Muscle of arm (tissue), 12 donors: Measurements from ENCODE around the gene KIF2A. TPM values are rescaled to one million over a fixed set of nuclear protein-coding genes. Genes with fewer than 3 reads are reported as not detected.

Source experiments
- polyA plus RNA-seq, 12 donors: library from polyadenylated mRNA; unstranded; fragments of 120-200 nt; gene quantifications; one replicate each; pipeline ENCODE4 v1.2.1, GENCODE V29; 2013; ENCODE audit not compliant: insufficient read length in 12 of 12

The KIF2A gene
- polyA plus RNA-seq, 12 donors, result 31.4 to 51.9 (median 38.9) TPM; not detected in 1

Other genes starting within 250 kb of the KIF2A start
- gene DIMT1, start 97.7 kb downstream of the KIF2A start, polyA plus RNA-seq, result 10 to 100 TPM in 11 of 12 donors, not detected in 1; 20.7 to 35.3 (median 28.6) TPM
- gene IPO11, start 106.6 kb downstream of the KIF2A start, polyA plus RNA-seq, result 10 to 100 TPM in 11 of 12 donors, not detected in 1; 19.9 to 29.1 (median 25.9) TPM